NCI-H128 (cell line): ENCODE results near the gene GNAO1.
A peak's percentile ranks its signal among the peaks of the same experiment; 100 is the strongest.

ENCODE experiments used
- DNase-seq: peaks from one replicate; lab custom pipeline; 2025; ENCODE audit not compliant: unreplicated experiment; lab: John Stamatoyannopoulos, UW

The GNAO1 gene

DNA sequence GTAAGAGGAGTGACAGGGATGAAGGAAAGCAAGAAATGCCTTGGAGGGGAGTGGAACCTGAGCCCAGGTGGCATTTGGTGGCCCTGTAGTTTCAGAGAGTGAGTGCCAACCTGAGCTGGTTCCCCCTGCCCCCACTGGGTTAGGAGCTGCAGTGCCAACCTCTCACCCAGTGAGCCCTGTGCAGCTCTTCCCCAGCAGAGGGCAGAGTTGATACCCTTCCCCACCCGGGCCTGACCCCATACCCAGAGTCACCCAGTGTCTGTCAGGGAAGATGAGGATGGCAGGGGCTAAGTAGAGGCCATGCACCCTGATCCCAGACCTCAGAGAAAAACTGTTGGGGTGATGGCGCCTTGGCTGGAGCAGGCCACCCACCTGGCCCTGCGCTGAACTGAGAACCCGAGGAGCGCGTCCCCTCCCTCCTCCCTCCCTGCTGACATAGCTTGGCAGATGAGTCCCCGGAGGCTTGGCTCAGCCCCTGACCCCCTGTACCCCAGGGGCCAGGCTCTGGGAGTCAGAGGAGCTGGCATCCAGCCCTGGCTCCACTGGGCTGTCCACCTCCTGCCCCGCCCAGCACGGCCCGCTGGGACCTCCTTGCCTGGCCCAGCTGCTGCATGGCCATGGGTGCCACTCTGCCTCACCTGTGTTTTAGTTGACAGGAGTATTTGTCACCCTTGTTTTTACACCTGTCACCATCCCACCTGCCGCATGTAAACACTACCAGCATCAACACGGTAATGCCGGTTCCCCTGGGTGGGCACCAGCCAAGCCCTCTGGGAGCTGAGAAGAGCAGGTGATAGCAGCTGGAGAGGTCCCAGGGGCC lies 120.1 kb downstream of the GNAO1 start:
- no peak for DNase-seq

DNA sequence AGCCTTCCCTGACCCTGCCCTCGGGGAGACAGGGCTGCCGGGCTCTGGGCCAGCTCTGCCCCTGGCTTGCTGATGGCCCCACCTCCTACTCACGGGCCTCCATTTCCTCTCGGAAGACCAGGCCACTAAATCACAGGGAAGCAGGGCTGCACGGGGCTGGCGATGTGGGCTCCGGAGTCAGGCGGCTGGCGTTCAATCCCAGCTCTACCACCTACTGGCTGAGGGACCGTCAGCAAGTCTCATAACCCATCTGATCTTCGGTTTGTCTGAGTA lies 120.7 kb downstream of the GNAO1 start:
- no peak for DNase-seq

DNA sequence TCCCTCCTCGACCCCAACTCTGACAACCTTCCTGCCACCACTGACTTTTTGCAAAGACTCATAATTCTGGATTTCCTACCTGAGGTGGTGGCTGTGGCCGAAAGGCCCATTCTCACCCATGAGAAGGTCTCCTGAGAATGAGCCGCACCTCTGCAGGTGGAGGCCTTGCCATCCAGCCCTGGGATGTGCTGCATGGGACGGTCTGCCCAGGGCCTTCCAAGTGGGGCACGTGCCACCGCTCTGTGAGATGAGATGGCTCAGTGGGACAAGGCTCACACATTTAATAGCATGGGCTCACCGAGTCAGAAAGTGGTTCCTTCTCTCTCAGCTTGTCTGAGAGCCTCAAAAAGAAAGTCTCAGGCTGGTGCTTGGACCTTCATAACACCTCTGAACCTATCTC lies 121.3 kb downstream of the GNAO1 start:
- no peak for DNase-seq

DNA sequence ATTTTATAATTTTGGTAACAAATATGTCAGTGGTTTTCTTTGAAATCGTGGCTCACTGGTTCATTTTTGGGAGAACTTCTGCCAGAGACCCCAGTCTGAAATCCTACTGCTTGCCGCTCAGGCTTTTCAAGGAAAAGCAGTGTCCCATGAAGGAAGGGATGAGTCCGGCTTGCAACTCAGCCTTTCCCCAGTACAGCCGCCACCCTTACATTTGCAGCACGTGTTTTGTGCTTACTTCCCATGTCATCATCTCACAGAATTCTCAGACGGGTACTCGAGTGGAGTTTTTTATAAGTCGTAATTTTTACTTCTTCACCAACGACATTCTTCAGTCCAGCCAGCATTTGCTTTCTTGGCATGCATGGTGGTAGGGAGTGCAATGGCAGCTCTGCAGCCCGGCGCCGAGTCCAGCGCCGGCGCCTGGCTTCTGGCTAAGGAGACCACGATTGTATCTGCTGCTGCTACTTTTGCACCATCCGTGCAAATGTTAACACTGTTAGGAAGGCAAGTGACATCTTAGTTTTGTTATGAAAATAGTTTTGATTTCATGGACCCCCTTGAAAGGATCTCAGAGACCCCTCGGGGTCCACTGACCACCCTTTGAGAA lies 123.1 kb downstream of the GNAO1 start:
- DNase-seq, result no peak

DNA sequence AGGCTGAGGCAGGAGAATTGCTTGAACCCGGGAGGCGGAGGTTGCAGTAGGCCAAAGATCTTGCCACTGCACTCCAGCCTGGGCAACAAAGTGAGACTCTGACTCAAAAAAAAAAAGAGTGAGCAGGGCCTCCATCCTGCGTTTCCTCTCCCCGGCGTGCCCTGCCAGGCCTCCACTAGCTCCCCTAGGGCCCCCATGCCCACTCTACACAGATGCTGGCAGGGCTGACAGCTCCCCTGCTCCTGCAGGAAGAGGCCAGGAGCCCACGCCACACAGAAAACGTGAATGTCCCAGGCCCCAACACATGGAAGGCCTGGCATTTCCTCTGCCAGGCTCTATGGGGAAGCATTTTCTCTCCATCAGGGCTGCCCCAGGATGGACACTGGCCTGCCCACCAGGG lies 124.7 kb downstream of the GNAO1 start:
- no peak for DNase-seq

DNA sequence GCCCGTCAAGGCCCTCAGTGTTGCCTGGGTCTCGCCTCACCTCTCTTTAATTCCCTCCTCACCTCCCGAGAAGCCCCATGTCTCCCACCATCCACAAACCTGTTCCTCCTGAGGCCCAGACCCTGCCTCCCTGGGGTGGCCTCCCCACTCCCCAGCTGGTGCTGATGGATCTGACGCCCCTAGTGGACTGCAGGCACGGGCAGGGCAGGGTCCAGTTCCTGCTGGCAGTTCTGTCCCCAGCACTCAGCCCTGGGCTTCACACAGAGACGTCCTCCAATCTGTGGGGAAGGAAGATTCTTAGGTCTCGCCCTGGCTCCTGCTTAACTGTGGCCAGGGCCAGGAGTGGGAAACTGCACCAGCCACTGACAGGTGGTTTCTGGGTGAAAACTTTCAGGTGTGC lies 125.3 kb downstream of the GNAO1 start:
- no peak for DNase-seq

DNA sequence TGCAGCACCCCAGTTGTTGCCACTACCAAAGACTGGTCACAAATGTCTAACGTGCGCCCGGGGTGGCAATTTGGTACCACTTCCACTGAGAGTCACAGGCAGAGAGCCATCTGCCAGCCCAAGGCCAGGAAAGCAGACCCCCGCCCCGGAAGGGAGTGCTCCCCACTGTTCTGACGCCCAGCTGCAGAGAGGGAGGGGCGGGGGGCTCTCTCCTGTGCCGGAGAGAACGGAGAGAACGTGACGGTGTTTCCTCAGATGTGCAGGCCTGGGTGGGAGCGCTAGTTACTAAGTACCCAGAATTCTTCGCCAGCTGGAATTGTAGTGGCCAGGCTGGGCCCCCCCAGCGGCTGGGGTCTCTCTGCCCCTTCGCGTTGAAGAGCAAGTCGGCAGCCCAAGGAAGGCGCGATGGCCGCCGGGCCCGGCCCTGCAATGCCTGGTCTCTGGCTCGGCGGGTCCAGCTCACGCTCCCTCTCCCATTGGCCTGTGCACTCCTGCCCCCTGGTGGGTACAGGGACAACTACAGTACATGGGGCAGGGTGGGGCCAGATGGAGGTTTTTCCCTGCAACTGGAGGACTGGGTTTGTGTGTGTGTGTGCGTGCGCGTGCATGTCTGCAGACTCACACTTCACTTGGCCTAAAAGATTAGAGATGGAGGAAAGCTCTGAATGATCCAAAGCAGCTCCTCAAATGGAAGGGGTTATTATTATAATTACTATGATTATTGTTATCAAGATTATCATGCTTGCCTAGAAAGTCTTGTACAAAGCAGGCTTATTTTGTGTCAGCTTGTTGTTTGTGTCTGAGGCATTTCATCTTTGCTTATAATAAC lies 126.9 kb downstream of the GNAO1 start:
- peak; percentile 40 for DNase-seq

DNA sequence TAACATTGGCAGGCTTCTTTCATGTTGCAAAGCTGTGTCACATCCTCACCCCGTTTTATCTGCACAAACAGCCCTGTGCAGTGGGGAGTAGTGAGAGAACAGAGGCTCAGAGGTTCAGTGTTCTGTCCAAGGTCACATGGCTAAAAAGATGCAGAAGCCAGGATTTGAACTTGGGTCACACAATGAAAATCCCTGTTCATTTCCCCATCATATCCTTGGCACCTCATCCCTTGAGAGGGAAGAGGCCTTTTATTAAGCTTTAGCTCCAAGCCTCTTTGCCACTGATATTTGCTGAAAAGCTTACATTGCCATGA lies 127.5 kb downstream of the GNAO1 start:
- no peak for DNase-seq

DNA sequence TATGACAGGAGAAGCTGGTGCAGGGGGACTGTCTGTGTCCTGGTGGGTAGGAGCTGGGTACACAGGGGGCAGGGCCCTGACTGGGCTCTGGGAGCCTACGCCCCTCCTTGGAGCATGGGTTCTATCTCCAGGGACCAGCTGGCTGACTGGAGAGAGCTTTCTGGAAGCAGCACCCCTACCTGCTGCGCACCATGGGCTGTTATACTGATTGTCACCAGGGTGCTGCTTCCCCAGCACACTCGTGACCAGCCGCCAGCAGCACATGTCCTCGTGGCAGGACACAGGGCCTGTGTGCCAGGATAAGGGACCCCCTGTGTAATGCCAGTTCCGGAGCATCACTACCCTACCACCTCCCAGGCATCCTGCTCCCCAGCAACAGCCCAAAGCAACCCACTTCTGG lies 128.1 kb downstream of the GNAO1 start:
- DNase-seq, result no peak

DNA sequence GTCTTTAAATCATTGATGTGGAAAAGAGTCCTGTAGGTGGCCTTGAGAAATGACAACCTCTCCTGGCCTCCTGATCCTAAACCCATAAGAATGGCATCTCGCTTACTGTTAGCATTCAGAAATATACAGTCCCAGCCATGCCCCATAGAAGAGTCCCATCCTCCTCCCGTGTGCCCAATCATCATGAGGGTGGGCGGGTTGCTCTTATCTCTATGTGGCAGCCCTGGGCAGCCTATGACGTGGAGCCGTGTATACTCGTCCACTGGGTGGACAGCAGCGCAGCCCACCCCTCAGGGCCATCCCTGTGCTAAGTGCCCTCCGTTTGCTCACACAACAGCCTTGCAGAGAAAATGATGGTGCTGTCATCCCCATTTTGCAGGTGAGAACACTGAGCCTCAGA lies 128.8 kb downstream of the GNAO1 start:
- no peak for DNase-seq

DNA sequence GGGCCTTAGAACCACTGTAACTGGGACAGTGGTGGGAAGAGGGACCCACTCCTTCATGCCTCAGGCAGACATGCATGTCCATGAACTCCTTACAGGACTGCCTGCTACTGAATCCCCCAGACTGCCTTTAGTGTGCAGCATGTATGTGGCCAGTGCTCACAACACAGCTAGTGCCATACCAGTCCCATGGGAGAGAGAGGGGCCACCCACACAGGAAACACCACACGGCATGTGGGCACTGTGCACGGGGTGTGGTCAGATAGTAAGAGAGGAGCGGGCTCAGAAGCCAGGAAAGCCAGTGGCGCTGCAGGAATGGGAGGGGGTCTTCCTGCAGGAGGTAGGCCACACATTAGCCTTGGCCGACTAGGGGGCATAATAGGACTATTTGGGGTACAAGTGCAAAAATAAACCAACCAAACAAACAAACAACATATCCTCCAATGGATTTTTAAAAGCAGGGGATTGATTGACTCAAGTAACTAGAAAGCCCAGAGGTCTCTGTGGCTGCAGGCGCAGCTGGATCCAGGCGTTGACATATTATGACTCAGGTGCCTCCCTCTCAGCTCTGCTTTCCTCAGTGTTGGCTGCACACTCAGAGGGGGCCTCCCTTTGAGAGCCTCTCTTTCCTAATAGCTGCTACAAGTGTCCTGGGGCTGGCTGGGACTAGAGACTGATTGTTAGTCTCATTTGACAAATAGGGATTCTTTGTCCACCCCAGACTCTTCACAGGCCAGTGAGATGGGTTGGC lies 129.7 kb downstream of the GNAO1 start:
- no peak for DNase-seq

DNA sequence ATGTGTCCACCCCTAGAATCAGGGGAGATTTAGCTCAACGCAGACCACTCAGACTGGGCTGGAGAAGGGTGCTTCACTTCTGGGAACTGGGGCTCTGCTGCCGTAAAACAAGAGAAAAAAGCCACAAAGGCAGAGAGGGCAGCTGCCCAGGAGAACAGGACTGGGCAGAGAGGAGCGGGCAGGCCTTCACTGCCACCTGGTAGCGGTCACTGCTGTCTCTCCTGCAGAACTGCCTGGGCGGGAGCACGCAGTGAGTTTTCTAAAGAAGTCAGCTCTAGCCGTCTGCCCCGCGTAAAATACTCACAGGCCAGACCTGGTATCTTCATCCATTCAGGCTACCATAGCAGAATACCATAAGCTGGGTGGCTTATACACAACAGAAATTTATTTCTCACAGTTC lies 130.3 kb downstream of the GNAO1 start:
- no peak for DNase-seq

DNA sequence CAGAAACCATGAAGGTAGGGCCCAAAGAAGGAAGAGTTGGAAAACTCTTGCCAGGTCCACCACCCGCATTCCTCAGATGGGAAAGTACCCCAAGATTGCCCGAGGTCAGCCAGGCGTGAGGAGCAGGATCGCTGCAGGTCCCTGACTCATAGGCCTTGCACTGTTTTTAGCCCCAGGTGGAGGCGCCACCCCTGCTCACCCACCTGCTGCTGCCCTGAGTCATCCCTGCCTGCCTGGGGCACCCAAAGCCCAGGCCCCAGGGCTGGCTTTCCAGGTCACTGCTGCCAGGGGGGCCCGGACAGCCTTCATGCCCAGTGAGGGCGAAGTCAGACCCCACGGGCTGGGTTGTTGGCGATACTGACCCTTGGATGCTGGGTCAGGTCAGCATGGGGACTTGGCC lies 133.1 kb downstream of the GNAO1 start:
- DNase-seq, result no peak

DNA sequence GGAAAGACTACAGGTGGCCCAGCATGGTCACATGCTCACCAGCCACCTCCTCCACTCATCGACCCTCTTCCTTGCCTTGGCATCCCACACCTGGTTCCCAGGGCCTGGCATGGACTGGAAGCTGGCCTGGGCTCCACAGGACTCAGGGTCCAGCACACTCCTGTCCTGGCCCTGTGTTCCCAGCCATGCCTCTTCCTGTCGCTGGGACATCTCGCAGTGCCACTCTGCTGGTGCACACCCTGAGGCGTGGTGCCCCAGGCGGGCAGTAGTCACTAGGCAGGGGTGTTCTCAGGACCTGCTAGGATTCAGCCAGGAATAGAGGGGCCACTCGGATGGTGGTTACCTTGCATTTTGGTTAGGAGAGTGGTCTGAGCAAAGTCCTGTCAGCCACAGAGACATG lies 134.7 kb downstream of the GNAO1 start:
- no peak for DNase-seq

DNA sequence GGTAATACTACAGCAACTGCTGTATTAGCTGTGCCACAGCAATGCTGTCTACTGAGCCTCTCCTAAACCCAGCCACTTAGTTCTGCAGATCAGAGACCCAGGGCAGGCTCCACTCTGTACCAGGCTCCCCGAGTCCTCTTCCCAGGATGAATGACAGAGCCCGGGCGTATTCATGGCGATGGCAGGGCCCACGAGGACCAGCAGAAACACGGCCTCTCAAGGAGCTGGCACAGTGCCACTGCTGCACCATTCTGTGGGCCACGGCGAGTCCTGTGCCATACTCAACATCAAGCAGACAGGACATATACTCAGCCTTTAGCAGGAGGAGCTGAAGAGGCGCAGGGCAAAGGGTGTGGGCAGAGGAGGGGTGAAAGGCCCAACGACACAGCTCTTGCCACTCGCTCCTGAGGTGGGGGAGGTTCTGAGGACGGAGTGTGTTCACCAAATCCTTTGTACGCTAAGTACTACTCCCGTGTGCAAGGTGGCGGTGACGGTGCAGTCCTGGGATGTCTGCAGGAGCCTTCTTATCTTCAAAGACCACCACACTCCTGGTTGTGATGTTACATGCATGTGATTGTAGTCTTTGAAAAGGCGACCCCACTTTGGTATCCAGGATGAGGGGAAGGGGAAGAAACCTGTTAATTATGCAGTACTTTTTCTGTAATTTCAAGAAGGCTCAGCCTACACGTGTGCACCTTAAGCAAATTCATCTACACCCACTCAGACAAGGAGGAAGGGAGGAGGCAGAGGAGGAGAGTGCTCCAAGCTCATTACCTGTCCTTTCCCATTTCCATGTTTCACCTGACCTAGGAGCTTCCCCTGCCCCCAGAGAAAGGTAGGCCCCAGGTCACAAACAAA lies 136.0 kb downstream of the GNAO1 start:
- no peak for DNase-seq

DNA sequence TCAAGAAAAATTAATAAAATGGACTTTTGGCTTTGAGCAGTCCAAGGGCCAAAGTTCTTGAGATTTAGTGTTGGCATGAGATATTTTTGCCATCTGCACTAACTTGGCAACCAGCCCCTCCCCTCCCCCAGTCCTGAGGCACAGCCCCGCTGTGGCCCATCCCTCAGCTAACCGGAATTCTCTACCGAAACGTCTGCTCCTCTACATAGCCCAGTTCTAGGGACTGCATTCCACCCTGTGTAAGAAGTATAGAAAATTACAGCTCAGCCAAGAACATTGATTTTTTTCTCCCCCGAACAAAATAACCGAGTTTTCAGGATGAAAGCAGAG lies 136.6 kb downstream of the GNAO1 start:
- no peak for DNase-seq

DNA sequence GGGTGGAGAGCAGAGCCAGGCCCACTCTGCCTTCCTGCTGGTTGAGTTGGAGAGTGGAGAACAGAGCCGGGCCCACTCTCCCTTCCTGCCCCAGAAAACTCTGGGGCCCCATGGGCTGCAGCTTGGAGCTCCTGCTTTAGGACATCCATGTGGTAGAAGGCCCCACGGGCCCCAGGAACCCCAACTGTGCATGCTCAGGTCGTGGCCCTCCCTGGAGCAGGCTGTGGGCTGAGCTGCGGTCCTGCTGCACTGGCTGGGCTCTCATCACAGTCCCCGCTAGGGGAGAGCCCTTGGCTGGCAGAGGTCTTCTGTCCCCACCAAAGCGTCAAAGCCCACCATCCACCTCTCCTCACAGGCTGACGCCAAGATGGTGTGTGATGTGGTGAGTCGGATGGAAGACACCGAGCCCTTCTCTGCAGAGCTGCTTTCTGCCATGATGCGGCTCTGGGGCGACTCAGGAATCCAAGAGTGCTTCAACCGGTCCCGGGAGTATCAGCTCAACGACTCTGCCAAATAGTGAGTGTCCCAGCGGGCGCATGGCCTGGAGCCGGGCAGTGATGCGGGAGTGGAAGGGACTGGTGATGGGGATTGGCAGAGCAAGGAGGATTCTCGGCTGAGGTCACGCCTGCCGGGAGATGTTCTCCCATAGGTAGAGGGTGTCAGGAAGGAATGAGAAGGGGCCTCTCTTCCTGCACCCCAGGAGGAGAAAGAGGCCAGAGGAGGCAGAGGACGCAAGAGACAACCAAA lies 137.2 kb downstream of the GNAO1 start:
- no peak for DNase-seq

DNA sequence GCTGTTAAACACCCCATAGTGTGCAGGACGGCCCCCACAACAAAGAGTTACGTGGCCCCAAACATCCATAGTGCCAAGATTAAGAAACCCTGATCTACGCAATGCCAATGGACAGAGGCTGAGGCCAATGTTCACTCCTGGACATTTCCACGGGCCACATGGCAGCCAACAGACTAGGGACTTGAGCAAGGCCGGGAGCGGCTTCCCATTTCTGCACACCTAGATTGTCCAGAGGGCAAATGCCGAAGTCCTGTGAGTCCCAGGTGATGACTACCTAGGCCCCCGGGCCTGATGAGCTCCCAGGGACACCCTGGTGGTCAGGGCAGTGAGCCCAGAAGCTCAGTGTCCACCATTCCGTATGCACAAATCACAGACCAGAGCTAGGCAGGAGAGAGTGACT lies 138.6 kb downstream of the GNAO1 start:
- no peak for DNase-seq

DNA sequence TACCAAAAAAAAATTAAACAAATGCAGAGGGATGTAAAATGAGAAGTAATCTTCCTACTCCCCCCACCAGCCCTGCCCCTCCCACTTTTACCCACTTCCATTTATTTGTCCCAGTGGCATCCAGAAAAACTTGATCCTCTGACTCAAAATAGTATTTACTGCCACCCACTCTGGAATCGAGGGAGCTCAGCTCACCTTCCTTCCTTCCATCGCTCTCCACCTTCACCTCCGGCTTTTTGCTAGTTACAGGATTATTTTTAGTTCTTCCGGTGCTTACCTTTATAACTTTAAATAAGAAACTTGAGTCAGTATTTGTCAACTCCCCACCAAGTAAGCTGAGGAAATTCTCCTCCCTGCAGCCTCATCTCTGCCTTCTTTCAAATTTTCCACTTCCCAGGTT lies 139.2 kb downstream of the GNAO1 start:
- DNase-seq, result no peak

DNA sequence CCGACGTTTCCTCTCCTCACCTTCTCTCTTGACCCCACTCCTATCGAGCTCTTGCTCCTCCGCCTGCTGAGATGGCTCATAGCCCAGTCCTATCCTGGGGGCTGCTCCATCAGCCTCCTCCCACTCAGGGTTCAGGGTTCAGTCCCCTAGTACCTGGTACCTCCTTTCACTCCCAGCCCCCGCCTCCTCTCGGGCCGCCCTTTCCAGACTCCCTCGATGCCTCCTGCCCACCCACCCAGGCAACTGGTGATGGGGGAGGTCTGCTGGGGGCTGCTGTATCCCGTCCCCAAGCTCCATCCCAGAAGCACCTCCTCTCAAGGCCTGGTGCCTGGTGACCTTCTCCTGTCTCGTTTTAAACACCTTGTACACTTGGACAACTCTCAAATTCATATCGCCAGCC lies 140.1 kb downstream of the GNAO1 start:
- DNase-seq, result no peak
